Thymus (tissue), 11 donors: Measurements from ENCODE around the gene MYO6. TPM values are rescaled to one million over a fixed set of nuclear protein-coding genes. Genes with fewer than 3 reads are reported as not detected.

ENCODE experiments used
- DNase-seq, 9 donors: peaks; one replicate each; pipeline ENCODE4 v3.0.0-alpha.2; 2013; ENCODE audit warnings: low spot score in 9 of 9, low read depth in 6 of 9, missing footprints in 1 of 9
- H3K27ac ChIP-seq, 2 donors: one replicate each; pipeline ENCODE4 v1.5.1; 2013; ENCODE audit warnings: control low read depth in 1 of 2, low read depth in 1 of 2, low read length in 1 of 2, mild to moderate bottlenecking in 1 of 2, moderate library complexity in 1 of 2
- H3K27me3 ChIP-seq, 2 donors: one replicate each; pipeline ENCODE4 v1.5.1; 2013; ENCODE audit warnings: low read length in 1 of 2; ENCODE audit not compliant: control insufficient read depth in 2 of 2, insufficient read depth in 1 of 2
- H3K36me3 ChIP-seq, 2 donors: one replicate each; pipeline ENCODE4 v1.5.1; 2013; ENCODE audit warnings: low read length in 1 of 2, mild to moderate bottlenecking in 1 of 2, moderate library complexity in 1 of 2; ENCODE audit not compliant: control insufficient read depth in 2 of 2, insufficient read depth in 2 of 2
- H3K4me1 ChIP-seq, 2 donors: one replicate each; pipeline ENCODE4 v1.5.1; 2013; ENCODE audit warnings: low read length in 2 of 2; ENCODE audit not compliant: control insufficient read depth in 2 of 2, insufficient read depth in 2 of 2
- H3K4me3 ChIP-seq, 2 donors: one replicate each; pipeline ENCODE4 v1.5.1; 2013; ENCODE audit warnings: low read length in 2 of 2, control low read depth in 1 of 2, mild to moderate bottlenecking in 1 of 2
- H3K9me3 ChIP-seq, 2 donors: one replicate each; pipeline ENCODE4 v1.5.1; 2013; ENCODE audit warnings: low read length in 1 of 2, mild to moderate bottlenecking in 1 of 2; ENCODE audit not compliant: control insufficient read depth in 2 of 2, insufficient read depth in 1 of 2
- WGBS: extraction: QIAGEN DNeasy Blood & Tissue Kit; methylation state at CpG from one replicate; pipeline ENCODE4 v1.1.7; 2013; 5-methylcytosine and 5-hydroxymethylcytosine counted together
- polyA plus RNA-seq: library from polyadenylated mRNA; stranded (reverse); fragments of 200-250 nt; gene quantifications from one replicate; pipeline ENCODE4 v1.2.3, GENCODE V29; 2013
- total RNA-seq: library from RNA; stranded (reverse); fragments of 120-200 nt; gene quantifications from one replicate; pipeline ENCODE4 v1.2.4, GENCODE V29; 2013
- donor health status: healthy.

Gene MYO6
- total and polyA plus RNA-seq, 2 donors: 3.3 to 15.2 TPM

- Histone ChIP-seq H3K36me3 (no peaks in the 10 kb centered on the region), H3K27me3 (peaks cover 0 to 15% of the 10 kb centered on the region in 2 donors), H3K4me3 (no peak overlapping the region), H3K27ac (no peak overlapping the region), H3K9me3 (peaks cover 0 to 6% of the 10 kb centered on the region in 2 donors), H3K4me1 (peaks cover 0 to 5% of the 10 kb centered on the region in 2 donors)
- WGBS: 81% methylated on average over 2 of the region's 2 CpGs
- DNase-seq: no peak
These were observed 188.8 kb downstream of the MYO6 start for GRCh38 chr6:75937846-75938245.

- no peaks in the 10 kb centered on the region for H3K36me3 ChIP-seq
- H3K27ac ChIP-seq: no peak overlapping the region
- DNase-seq: no peak
- H3K27me3 ChIP-seq: peaks cover 0 to 4% of the 10 kb centered on the region in 2 donors
- H3K4me1 ChIP-seq: no peaks in the 10 kb centered on the region
- 77% methylated on average over 4 of the region's 4 CpGs for WGBS
- H3K4me3 ChIP-seq: no peak overlapping the region
- no peaks in the 10 kb centered on the region for H3K9me3 ChIP-seq
These were observed 191.5 kb downstream of the MYO6 start for GRCh38 chr6:75940564-75940963.

GRCh38 chr6:75941509-75941908 is 192.5 kb downstream of the MYO6 start:
- H3K27me3 ChIP-seq: peaks cover 0 to 2% of the 10 kb centered on the region in 2 donors
- no peak for DNase-seq
- no peaks in the 10 kb centered on the region for H3K4me1 ChIP-seq
- H3K27ac ChIP-seq: no peak overlapping the region
- no peaks in the 10 kb centered on the region for H3K36me3 ChIP-seq
- no peak overlapping the region for H3K4me3 ChIP-seq
- WGBS: 74% methylated on average over 1 of the region's 1 CpG
- no peaks in the 10 kb centered on the region for H3K9me3 ChIP-seq

GRCh38 chr6:75943381-75943780 is 194.3 kb downstream of the MYO6 start:
- Histone ChIP-seq H3K9me3 (no peaks in the 10 kb centered on the region), H3K4me1 (no peaks in the 10 kb centered on the region), H3K36me3 (no peaks in the 10 kb centered on the region), H3K27ac (no peak overlapping the region), H3K4me3 (no peak overlapping the region), H3K27me3 (no peaks in the 10 kb centered on the region)
- no peak for DNase-seq
- WGBS: 94% methylated on average over 2 of the region's 2 CpGs

- H3K27ac ChIP-seq: no peak overlapping the region
- no peaks in the 10 kb centered on the region for H3K27me3 ChIP-seq
- 60% methylated on average over 4 of the region's 4 CpGs for WGBS
- H3K4me1 ChIP-seq: no peaks in the 10 kb centered on the region
- H3K36me3 ChIP-seq: no peaks in the 10 kb centered on the region
- no peak overlapping the region for H3K4me3 ChIP-seq
- no peak for DNase-seq
- no peaks in the 10 kb centered on the region for H3K9me3 ChIP-seq
These were observed 197.2 kb downstream of the MYO6 start for GRCh38 chr6:75946146-75946831.

- 91% methylated on average over 5 of the region's 5 CpGs for WGBS
These were observed 198.9 kb downstream of the MYO6 start for GRCh38 chr6:75947935-75948334.

GRCh38 chr6:75952128-75952527 is 203.1 kb downstream of the MYO6 start:
- Histone ChIP-seq H3K4me1 (no peaks in the 10 kb centered on the region), H3K27me3 (no peaks in the 10 kb centered on the region), H3K36me3 (no peaks in the 10 kb centered on the region), H3K27ac (no peak overlapping the region), H3K9me3 (no peaks in the 10 kb centered on the region), H3K4me3 (no peak overlapping the region)
- WGBS: 78% methylated on average over 3 of the region's 3 CpGs
- no peak for DNase-seq

More at GRCh38 chr6:75947935-75948334, 198.9 kb downstream of the MYO6 start:
- H3K36me3 ChIP-seq: no peaks in the 10 kb centered on the region
- H3K27ac ChIP-seq: no peak overlapping the region
- no peaks in the 10 kb centered on the region for H3K9me3 ChIP-seq
- H3K27me3 ChIP-seq: no peaks in the 10 kb centered on the region
- H3K4me1 ChIP-seq: no peaks in the 10 kb centered on the region
- H3K4me3 ChIP-seq: no peak overlapping the region
- no peak for DNase-seq

- Histone ChIP-seq H3K9me3 (peaks cover 0 to 7% of the 10 kb centered on the region in 2 donors), H3K36me3 (no peaks in the 10 kb centered on the region), H3K27ac (no peak overlapping the region), H3K4me3 (no peak overlapping the region), H3K27me3 (no peaks in the 10 kb centered on the region), H3K4me1 (no peaks in the 10 kb centered on the region)
- DNase-seq: no peak
- WGBS: 97% methylated on average over 1 of the region's 1 CpG
These were observed 214.5 kb downstream of the MYO6 start for GRCh38 chr6:75963569-75963968.

GRCh38 chr6:75968143-75968542 is 219.1 kb downstream of the MYO6 start:
- no peaks in the 10 kb centered on the region for H3K27me3 ChIP-seq
- no peaks in the 10 kb centered on the region for H3K36me3 ChIP-seq
- no peak for DNase-seq
- no peaks in the 10 kb centered on the region for H3K9me3 ChIP-seq
- no peak overlapping the region for H3K4me3 ChIP-seq
- no peak overlapping the region for H3K27ac ChIP-seq
- no peaks in the 10 kb centered on the region for H3K4me1 ChIP-seq
